Adrenal gland (tissue), 5 donors: ENCODE results near the gene GNG3.

Experiments
- POLR2A ChIP-seq, 2 donors: fragments of 450-650 bp; IDR thresholded peaks; one replicate each; pipeline ENCODE4 v1.6.1; 2017; ENCODE audit warnings: antibody characterized with exemption in 2 of 2, mild to moderate bottlenecking in 2 of 2, moderate library complexity in 1 of 2
- TF ChIP-seq, protein P1 (sequence below), 6 experiments: fragments of 450-650 bp in 4 of 6; fragments of 200-600 bp in 2 of 6; sonication (generic) in 1 of 6; IDR thresholded peaks; 1 replicate in 5 of 6; 2 replicates in 1 of 6; pipeline versions ENCODE4 v1.5.1 to v1.8.0; 2016 to 2021; ENCODE audit warnings: antibody characterized with exemption in 6 of 6, mild to moderate bottlenecking in 2 of 6, moderate library complexity in 1 of 6
- donor health status: DM: no; HTN: no; CAD: no.

GRCh38 chr11:62677714-62678113, 29.8 kb upstream of the GNG3 start:
- TF ChIP-seq, protein P1, sequence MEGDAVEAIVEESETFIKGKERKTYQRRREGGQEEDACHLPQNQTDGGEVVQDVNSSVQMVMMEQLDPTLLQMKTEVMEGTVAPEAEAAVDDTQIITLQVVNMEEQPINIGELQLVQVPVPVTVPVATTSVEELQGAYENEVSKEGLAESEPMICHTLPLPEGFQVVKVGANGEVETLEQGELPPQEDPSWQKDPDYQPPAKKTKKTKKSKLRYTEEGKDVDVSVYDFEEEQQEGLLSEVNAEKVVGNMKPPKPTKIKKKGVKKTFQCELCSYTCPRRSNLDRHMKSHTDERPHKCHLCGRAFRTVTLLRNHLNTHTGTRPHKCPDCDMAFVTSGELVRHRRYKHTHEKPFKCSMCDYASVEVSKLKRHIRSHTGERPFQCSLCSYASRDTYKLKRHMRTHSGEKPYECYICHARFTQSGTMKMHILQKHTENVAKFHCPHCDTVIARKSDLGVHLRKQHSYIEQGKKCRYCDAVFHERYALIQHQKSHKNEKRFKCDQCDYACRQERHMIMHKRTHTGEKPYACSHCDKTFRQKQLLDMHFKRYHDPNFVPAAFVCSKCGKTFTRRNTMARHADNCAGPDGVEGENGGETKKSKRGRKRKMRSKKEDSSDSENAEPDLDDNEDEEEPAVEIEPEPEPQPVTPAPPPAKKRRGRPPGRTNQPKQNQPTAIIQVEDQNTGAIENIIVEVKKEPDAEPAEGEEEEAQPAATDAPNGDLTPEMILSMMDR (IDR thresholded peaks at IDR 0.05), result no peak
- TF ChIP-seq POLR2A (IDR thresholded peaks at IDR 0.05), result no peak
